H1 (cell line): ENCODE results near the gene TMEM156. TPM values are rescaled to one million over a fixed set of nuclear protein-coding genes. Genes with fewer than 3 reads are reported as not detected.

Experiments used
- CTCF ChIA-PET: fragments of 300-600 bp; sonication (Branson Sonifier 250); formaldehyde crosslinking; loops from one replicate; lab custom pipeline; 2021; ENCODE audit not compliant: partially characterized antibody; lab: Charles Lee
- POLR2A ChIA-PET: fragments of 300-600 bp; sonication (Branson Sonifier 250); formaldehyde crosslinking; loops from one replicate; lab custom pipeline; 2021; ENCODE audit warnings: inconsistent platforms; ENCODE audit not compliant: partially characterized antibody; lab: Charles Lee
- DNase-seq, 2 experiments: peaks; one replicate each; pipeline versions ENCODE4 v3.0.0 to v3.0.0-alpha.2; 2010 to 2022; ENCODE audit warnings: low spot score in 2 of 2, low read depth in 1 of 2, mixed read lengths in 1 of 2
- FAIRE-seq: peaks from 2 replicates; lab custom pipeline; 2011; peaks lifted over from hg19 to GRCh38; lab: Jason Lieb, UNC
- H2AFZ ChIP-seq: 2 replicates; pipeline ENCODE4 v1.8.1; 2012; ENCODE audit warnings: low read length, inconsistent platforms
- H2AK5ac ChIP-seq: 2 replicates; pipeline ENCODE4 v1.6.1; 2013; ENCODE audit warnings: low read depth, low read length
- H2BK120ac ChIP-seq: replicated peaks from 2 replicates; pipeline ENCODE3; 2013; ENCODE audit warnings: low read depth, low read length, inconsistent platforms
- H2BK12ac ChIP-seq: 2 replicates; pipeline ENCODE4 v1.6.1; 2013; ENCODE audit warnings: low read depth, low read length
- H2BK15ac ChIP-seq: 2 replicates; pipeline ENCODE4 v1.6.1; 2013; ENCODE audit warnings: low read length
- H2BK20ac ChIP-seq: 2 replicates; pipeline ENCODE4 v1.6.1; 2013; ENCODE audit warnings: low read length
- H2BK5ac ChIP-seq: 2 replicates; pipeline ENCODE4 v1.6.1; 2013; ENCODE audit warnings: low read depth, low read length
- H3K14ac ChIP-seq: 2 replicates; pipeline ENCODE4 v1.6.1; 2013; ENCODE audit warnings: inconsistent platforms; ENCODE audit not compliant: insufficient read length
- H3K18ac ChIP-seq: 2 replicates; pipeline ENCODE4 v1.6.1; 2013; ENCODE audit warnings: low read length; ENCODE audit errors: extremely low read depth
- H3K23ac ChIP-seq: 2 replicates; pipeline ENCODE4 v1.6.1; 2013; ENCODE audit warnings: inconsistent platforms; ENCODE audit not compliant: insufficient read length
- H3K23me2 ChIP-seq: 2 replicates; pipeline ENCODE4 v1.6.1; 2013; ENCODE audit warnings: low read depth, low read length
- H3K27ac ChIP-seq: 2 replicates; pipeline ENCODE4 v1.6.1; 2011; ENCODE audit warnings: low read depth, low read length, inconsistent platforms
- H3K27me3 ChIP-seq, 4 experiments: replicated peaks in 1 of 4; 1 replicate in 1 of 4; 2 replicates in 3 of 4; pipeline versions ENCODE4 v1.6.1 to v1.8.1; 2011 to 2013; ENCODE audit warnings: low read length in 3 of 4, mild to moderate bottlenecking in 3 of 4, inconsistent platforms in 2 of 4, mixed read lengths in 2 of 4, moderate library complexity in 1 of 4; ENCODE audit not compliant: control insufficient read depth in 3 of 4, insufficient read depth in 3 of 4; ENCODE audit errors: extremely low read depth in 1 of 4
- H3K36me3 ChIP-seq, 4 experiments: 2 replicates each; pipeline versions ENCODE4 v1.6.1 to v1.8.1; 2011 to 2013; ENCODE audit warnings: mild to moderate bottlenecking in 4 of 4, low read length in 3 of 4, moderate library complexity in 2 of 4, control low read depth in 1 of 4, inconsistent platforms in 1 of 4; ENCODE audit not compliant: insufficient read depth in 4 of 4, control insufficient read depth in 2 of 4
- H3K4ac ChIP-seq: replicated peaks from 2 replicates; pipeline ENCODE3; 2013; ENCODE audit warnings: low read length, low read depth, mixed read lengths, inconsistent platforms; ENCODE audit not compliant: insufficient read length
- H3K4me1 ChIP-seq, 4 experiments: replicated peaks in 1 of 4; 1 replicate in 1 of 4; 2 replicates in 3 of 4; pipeline versions ENCODE4 v1.6.1 to v1.8.1; 2011 to 2013; ENCODE audit warnings: low read length in 3 of 4, inconsistent platforms in 2 of 4, mixed read lengths in 1 of 4; ENCODE audit not compliant: insufficient read depth in 4 of 4, control insufficient read depth in 3 of 4
- H3K4me2 ChIP-seq, 2 experiments: 2 replicates each; pipeline versions ENCODE4 v1.6.1 to v1.8.1; 2011 to 2013; ENCODE audit warnings: low read depth in 2 of 2, low read length in 2 of 2, control low read depth in 1 of 2, inconsistent platforms in 1 of 2, mild to moderate bottlenecking in 1 of 2; ENCODE audit not compliant: insufficient read depth in 1 of 2
- H3K4me3 ChIP-seq, 4 experiments: fragments of 200-600, 300-600 bp in 1 of 4; sonication (generic), shearing (Covaris generic), sonication (Bioruptor Twin) in 1 of 4; 2 replicates each; pipeline versions ENCODE4 v1.5.1 to v1.8.1; 2011 to 2016; ENCODE audit warnings: low read length in 4 of 4, low read depth in 3 of 4, control low read depth in 2 of 4, inconsistent platforms in 2 of 4, mild to moderate bottlenecking in 2 of 4, mixed read lengths in 1 of 4, moderate library complexity in 1 of 4; ENCODE audit not compliant: insufficient read depth in 2 of 4; ENCODE audit errors: extremely low read depth in 1 of 4
- H3K56ac ChIP-seq: replicated peaks from 2 replicates; pipeline ENCODE3; 2013; ENCODE audit warnings: low read depth, mild to moderate bottlenecking, mixed read lengths, low read length, inconsistent platforms; ENCODE audit not compliant: insufficient read length
- H3K79me1 ChIP-seq: 2 replicates; pipeline ENCODE4 v1.6.1; 2013; ENCODE audit warnings: low read depth, low read length, control low read depth
- H3K79me2 ChIP-seq, 2 experiments: 2 replicates each; pipeline versions ENCODE4 v1.6.1 to v1.8.1; 2012 to 2013; ENCODE audit warnings: low read length in 2 of 2, mild to moderate bottlenecking in 2 of 2, inconsistent platforms in 1 of 2; ENCODE audit not compliant: insufficient read depth in 2 of 2, control insufficient read depth in 1 of 2
- H3K9ac ChIP-seq, 4 experiments: replicated peaks in 1 of 4; 1 replicate in 1 of 4; 2 replicates in 3 of 4; pipeline versions ENCODE4 v1.6.1 to v1.8.1; 2011 to 2013; ENCODE audit warnings: low read depth in 3 of 4, low read length in 3 of 4, control low read depth in 2 of 4, mild to moderate bottlenecking in 2 of 4, moderate library complexity in 2 of 4, inconsistent platforms in 1 of 4; ENCODE audit errors: extremely low read depth in 1 of 4
- H3K9me3 ChIP-seq, 2 experiments: 2 replicates each; pipeline versions ENCODE4 v1.6.1 to v1.8.1; 2012 to 2013; ENCODE audit warnings: mild to moderate bottlenecking in 2 of 2, moderate library complexity in 2 of 2, control low read depth in 1 of 2, inconsistent platforms in 1 of 2, low read depth in 1 of 2, low read length in 1 of 2, mixed read lengths in 1 of 2; ENCODE audit not compliant: insufficient read depth in 2 of 2
- H4K20me1 ChIP-seq, 2 experiments: replicated peaks in 1 of 2; 2 replicates each; pipeline versions ENCODE3 to v1.8.1; 2011 to 2013; ENCODE audit warnings: inconsistent platforms in 2 of 2, low read length in 2 of 2, mild to moderate bottlenecking in 1 of 2; ENCODE audit not compliant: insufficient read depth in 2 of 2, control insufficient read depth in 1 of 2
- H4K5ac ChIP-seq: 2 replicates; pipeline ENCODE4 v1.6.1; 2013; ENCODE audit warnings: low read length, low read depth, mixed read lengths, inconsistent platforms; ENCODE audit not compliant: insufficient read length
- H4K8ac ChIP-seq: 2 replicates; pipeline ENCODE4 v1.8.0; 2013; ENCODE audit warnings: mild to moderate bottlenecking, moderate library complexity, low read length, inconsistent platforms; ENCODE audit not compliant: insufficient read depth; ENCODE audit errors: extremely low read depth
- H4K91ac ChIP-seq: replicated peaks from 2 replicates; pipeline ENCODE3; 2013; ENCODE audit warnings: low read length, mixed read lengths, inconsistent platforms; ENCODE audit not compliant: insufficient read length
- CEBPB ChIP-seq: IDR thresholded peaks from 2 replicates; pipeline ENCODE4 v1.6.1; 2012; ENCODE audit warnings: low read depth, low read length
- CHD1 ChIP-seq: IDR thresholded peaks from 2 replicates; pipeline ENCODE4 v1.6.1; 2012; ENCODE audit warnings: low read depth, low read length, improper control_type of control experiment
- CHD2 ChIP-seq: IDR thresholded peaks from 2 replicates; pipeline ENCODE4 v1.6.1; 2012; ENCODE audit warnings: low read length, improper control_type of control experiment
- CREB1 ChIP-seq: IDR thresholded peaks from 2 replicates; pipeline ENCODE4 v1.6.1; 2012; ENCODE audit warnings: inconsistent platforms
- GABPA ChIP-seq: IDR thresholded peaks from 2 replicates; pipeline ENCODE4 v1.6.1; 2011; ENCODE audit warnings: mild to moderate bottlenecking, low read length, moderate library complexity, borderline replicate concordance; ENCODE audit not compliant: insufficient read depth
- JUND ChIP-seq: IDR thresholded peaks from 2 replicates; pipeline ENCODE4 v1.6.1; 2011; ENCODE audit warnings: mild to moderate bottlenecking, improper control_type of control experiment, low read length
- KDM5A ChIP-seq: fragments of 200-600 bp; IDR thresholded peaks from 2 replicates; pipeline ENCODE4 v1.7.1; 2012; ENCODE audit warnings: mild to moderate bottlenecking, low read length, inconsistent platforms, mixed read lengths
- MAFK ChIP-seq: IDR thresholded peaks from 2 replicates; pipeline ENCODE4 v1.6.1; 2012; ENCODE audit warnings: low read depth, mild to moderate bottlenecking, improper control_type of control experiment, low read length
- MAX ChIP-seq: IDR thresholded peaks from 2 replicates; pipeline ENCODE4 v1.6.1; 2012; ENCODE audit warnings: inconsistent platforms
- NANOG ChIP-seq: IDR thresholded peaks from 2 replicates; pipeline ENCODE4 v1.6.1; 2011; ENCODE audit warnings: low read length, low read depth, mild to moderate bottlenecking, inconsistent platforms; ENCODE audit not compliant: insufficient read depth, poor library complexity, severe bottlenecking
- POLR2A ChIP-seq, 2 experiments: IDR thresholded peaks; 1 replicate in 1 of 2; 2 replicates in 1 of 2; pipeline ENCODE4 v1.6.1; 2011; ENCODE audit warnings: low read depth in 2 of 2, low read length in 2 of 2, mild to moderate bottlenecking in 2 of 2; ENCODE audit errors: control extremely low read depth in 1 of 2
- RBBP5 ChIP-seq: IDR thresholded peaks from 2 replicates; pipeline ENCODE4 v1.7.1; 2012; ENCODE audit warnings: low read depth, mild to moderate bottlenecking, inconsistent platforms, low read length, moderate library complexity, borderline replicate concordance
- SIRT6 ChIP-seq: IDR thresholded peaks from one replicate; pipeline ENCODE4 v1.7.1; 2012; ENCODE audit warnings: low read length, inconsistent platforms
- TAF1 ChIP-seq: IDR thresholded peaks from 2 replicates; pipeline ENCODE4 v1.6.1; 2011; ENCODE audit warnings: mild to moderate bottlenecking, low read depth, low read length
- TEAD4 ChIP-seq: IDR thresholded peaks from 2 replicates; pipeline ENCODE4 v1.6.1; 2012; ENCODE audit warnings: low read depth, low read length, inconsistent platforms, mixed read lengths
- YY1 ChIP-seq: IDR thresholded peaks from 2 replicates; pipeline ENCODE4 v1.6.1; 2011; ENCODE audit warnings: low read depth, mild to moderate bottlenecking, low read length
- ZNF274 ChIP-seq: IDR thresholded peaks from 2 replicates; pipeline ENCODE4 v1.7.0; 2012; ENCODE audit warnings: low read length, borderline replicate concordance; ENCODE audit errors: extremely low read depth
- WGBS, 2 experiments: shearing (Covaris generic) in 1 of 2; methylation state at CpG; one replicate each; pipeline versions ENCODE4 v1.1.6 to v1.1.7; 2013 to 2015; ENCODE audit warnings: low lambda C conversion rate in 2 of 2, mixed read lengths in 2 of 2, inconsistent platforms in 1 of 2, low coverage in 1 of 2, missing lambda C conversion rate in 1 of 2; ENCODE audit not compliant: insufficient replicate concordance in 2 of 2, insufficient coverage in 1 of 2, insufficient read length in 1 of 2; ENCODE audit errors: extremely low coverage in 1 of 2, missing lambda C conversion rate in 1 of 2; 5-methylcytosine and 5-hydroxymethylcytosine counted together
- polyA plus RNA-seq, 7 experiments: library from polyadenylated mRNA; depleted of rRNA in 3 of 7; stranded (reverse) in 5 of 7; unstranded in 2 of 7; fragments of >200 nt in 5 of 7; fragments of 200-250 nt in 2 of 7; gene quantifications; 1 replicate in 5 of 7; 2 replicates in 1 of 7; 4 replicates in 1 of 7; pipeline versions ENCODE4 v1.2.1 to v1.2.3, GENCODE V29; 2011 to 2013; ENCODE audit warnings: missing spikeins in 2 of 7, mixed read lengths in 2 of 7
- total RNA-seq: library from RNA; stranded (reverse); fragmentation: NEBNext Ultra II Directional; extraction: Animal tissue kit (Norgen Biotek cat#: 25700); gene quantifications from 2 replicates; pipeline ENCODE4 v1.2.1, GENCODE V29; 2021

Gene TMEM156
- total and polyA plus RNA-seq, 2 of the 8 experiments (the other 6 are each of a cell fraction or from before 2014, with no cell fraction given) = not detected

- WGBS, 2 experiments = 85% methylated on average over 4 of the region's 4 CpGs; no CpG with 5 or more reads in 1 of the 2 experiments
- CTCF ChIA-PET = interaction anchor here (1.1 to 1.5 kb wide), 2 partner anchors 9 to 11 kb away, joined by 3 read pairs; no protein-coding TSS in a partner anchor
- TF ChIP-seq SIRT6 = no peak
- TF ChIP-seq MAX = no peak
- TF ChIP-seq CHD2 = no peak
- TF ChIP-seq ZNF274 = no peak
- no peak for TF ChIP-seq TAF1
- no peak for TF ChIP-seq JUND
- no peak for TF ChIP-seq TEAD4
- TF ChIP-seq MAFK = no peak
- no peak for TF ChIP-seq YY1
- no peak for TF ChIP-seq CHD1
- TF ChIP-seq POLR2A (IDR thresholded peaks at IDR 0.05; ENCODE audit: control extremely low read depth in 1 of 2, low read depth in 2 of 2, low read length in 2 of 2) = no peak
- no peak for TF ChIP-seq RBBP5
- no peak for TF ChIP-seq CEBPB
- no peak for TF ChIP-seq GABPA
- TF ChIP-seq NANOG = no peak
- TF ChIP-seq KDM5A = no peak
- no peak for TF ChIP-seq CREB1
These were observed 53.1 kb downstream of the TMEM156 start for GRCh38 chr4:38979081-38979480.

More at GRCh38 chr4:38979081-38979480, 53.1 kb downstream of the TMEM156 start:
- Histone ChIP-seq H3K9ac (no peak overlapping the region), H2BK120ac (no peak overlapping the region), H3K36me3 (no peaks in the 10 kb centered on the region), H2BK12ac (no peak overlapping the region), H4K20me1 (no peaks in the 10 kb centered on the region), H3K4me1 (no peaks in the 10 kb centered on the region), H4K91ac (no peak overlapping the region), H2BK20ac (no peak overlapping the region), H2BK15ac (no peak overlapping the region), H4K5ac (no peak overlapping the region), H3K56ac (no peak overlapping the region), H4K8ac (no peak overlapping the region), H3K27me3 (no peaks in the 10 kb centered on the region), H3K23me2 (no peaks in the 10 kb centered on the region), H3K79me2 (no peaks in the 10 kb centered on the region), H2AFZ (no peak overlapping the region), H3K9me3 (no peaks in the 10 kb centered on the region), H3K79me1 (no peaks in the 10 kb centered on the region), H2AK5ac (no peak overlapping the region), H3K4ac (no peak overlapping the region), H3K23ac (no peak overlapping the region), H3K4me3 (no peak overlapping the region), H2BK5ac (no peak overlapping the region), H3K27ac (no peak overlapping the region), H3K14ac (no peak overlapping the region), H3K4me2 (no peak overlapping the region), H3K18ac (no peak overlapping the region)
- DNase-seq (no peak), FAIRE-seq (no peak)
- POLR2A ChIA-PET = no interaction called here
